OCI-LY7 (cell line): ENCODE results near the gene IKBKE.

Source experiments
- EZH2phosphoT487 ChIP-seq: fragments of 200-600 bp; sonication (generic); IDR thresholded peaks from 2 replicates; pipeline ENCODE4 v1.6.1; 2018; ENCODE audit warnings: low read depth, borderline replicate concordance, mild to moderate bottlenecking, mixed run types, antibody characterized with exemption, low read length, moderate library complexity, mixed read lengths
- TF ChIP-seq, protein P1 (sequence below): fragments of 200-600 bp; sonication (generic); conservative IDR thresholded peaks from 2 replicates; pipeline ENCODE4 v1.5.1; 2014; ENCODE audit warnings: mild to moderate bottlenecking, antibody characterized with exemption, low read length, moderate library complexity, mixed read lengths

DNA sequence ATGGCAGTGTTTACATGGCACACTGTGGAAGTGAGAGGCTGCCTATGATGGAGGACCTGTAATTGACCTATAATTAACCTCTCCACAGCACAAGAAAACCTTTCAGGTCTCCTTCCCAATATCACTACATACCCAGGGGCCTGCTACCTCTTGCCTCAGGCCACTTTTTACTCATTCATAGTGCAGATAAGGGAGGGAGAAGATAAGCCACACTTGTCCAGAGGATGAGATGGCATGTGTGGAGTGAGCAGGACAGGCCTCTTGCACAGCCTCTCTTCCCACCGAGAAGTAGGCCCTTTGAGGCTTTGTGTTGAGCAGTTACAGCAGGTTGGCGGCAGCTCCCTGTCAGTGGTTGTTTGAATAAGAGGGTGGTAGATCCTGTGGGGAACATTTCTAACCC is 31.1 kb upstream of the IKBKE start:
- TF ChIP-seq, protein P1, sequence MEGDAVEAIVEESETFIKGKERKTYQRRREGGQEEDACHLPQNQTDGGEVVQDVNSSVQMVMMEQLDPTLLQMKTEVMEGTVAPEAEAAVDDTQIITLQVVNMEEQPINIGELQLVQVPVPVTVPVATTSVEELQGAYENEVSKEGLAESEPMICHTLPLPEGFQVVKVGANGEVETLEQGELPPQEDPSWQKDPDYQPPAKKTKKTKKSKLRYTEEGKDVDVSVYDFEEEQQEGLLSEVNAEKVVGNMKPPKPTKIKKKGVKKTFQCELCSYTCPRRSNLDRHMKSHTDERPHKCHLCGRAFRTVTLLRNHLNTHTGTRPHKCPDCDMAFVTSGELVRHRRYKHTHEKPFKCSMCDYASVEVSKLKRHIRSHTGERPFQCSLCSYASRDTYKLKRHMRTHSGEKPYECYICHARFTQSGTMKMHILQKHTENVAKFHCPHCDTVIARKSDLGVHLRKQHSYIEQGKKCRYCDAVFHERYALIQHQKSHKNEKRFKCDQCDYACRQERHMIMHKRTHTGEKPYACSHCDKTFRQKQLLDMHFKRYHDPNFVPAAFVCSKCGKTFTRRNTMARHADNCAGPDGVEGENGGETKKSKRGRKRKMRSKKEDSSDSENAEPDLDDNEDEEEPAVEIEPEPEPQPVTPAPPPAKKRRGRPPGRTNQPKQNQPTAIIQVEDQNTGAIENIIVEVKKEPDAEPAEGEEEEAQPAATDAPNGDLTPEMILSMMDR: no peak
- TF ChIP-seq EZH2phosphoT487: no peak
